ENCODE data around the gene FANCC. TPM values are rescaled to one million over a fixed set of nuclear protein-coding genes. Genes with fewer than 3 reads are reported as not detected.

The FANCC gene
- total RNA-seq, 1 donor = 5.4 TPM

GRCh38 chr9:95215336-95215898 lies 102.1 kb downstream of the FANCC start:
- no peaks in the 10 kb centered on the region for H3K27me3 ChIP-seq (ENCODE audit: insufficient read depth, low read length)
- peaks cover 3% of the 10 kb centered on the region for H4K20me1 ChIP-seq (ENCODE audit: insufficient read depth, low read length)
- TF ChIP-seq CTCF (IDR thresholded peaks at IDR 0.05; ENCODE audit: extremely low read depth, low read depth, low read length) = no peak
- no peaks in the 10 kb centered on the region for H3K9me3 ChIP-seq (ENCODE audit: low read depth, low read length)
- H3K4me3 ChIP-seq (ENCODE audit: insufficient read depth, low read length) = no peak overlapping the region
- no peak overlapping the region for H3K27ac ChIP-seq (ENCODE audit: low read depth, low read length)
- no peak for DNase-seq (ENCODE audit: insufficient read length, low spot score, missing footprints)
- H3K36me3 ChIP-seq (ENCODE audit: insufficient read depth, low read length) = no peaks in the 10 kb centered on the region
- H3K79me2 ChIP-seq (ENCODE audit: insufficient read depth, low read length) = no peaks in the 10 kb centered on the region
- no peak overlapping the region for H2AFZ ChIP-seq (ENCODE audit: low read length)
- peaks cover 3% of the 10 kb centered on the region for H3K4me1 ChIP-seq (ENCODE audit: insufficient read depth, low read length)
- H3K4me2 ChIP-seq (ENCODE audit: insufficient read depth, low read length) = no peak overlapping the region

DNA sequence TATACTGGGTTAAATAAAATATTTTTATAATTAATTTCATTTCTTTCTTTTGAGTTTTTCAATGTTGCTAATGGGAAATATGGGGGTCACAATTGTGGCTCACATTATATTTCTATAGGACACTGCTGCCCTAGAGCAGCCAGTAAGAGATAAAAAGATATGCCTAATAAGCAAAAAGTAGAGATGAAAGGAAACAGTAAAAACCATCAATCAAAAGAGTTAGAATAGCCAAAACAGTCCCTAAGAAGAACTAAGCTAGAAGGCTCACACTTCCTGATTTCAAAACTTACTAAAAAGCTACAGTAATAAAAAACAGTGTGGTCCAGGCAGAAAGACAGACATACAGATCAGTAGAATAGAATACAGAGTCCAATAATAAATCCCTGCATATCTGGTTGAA lies 104.4 kb downstream of the FANCC start:
- H2AFZ ChIP-seq (ENCODE audit: low read length) = no peak overlapping the region
- peaks cover 3% of the 10 kb centered on the region for H4K20me1 ChIP-seq (ENCODE audit: insufficient read depth, low read length)
- no peaks in the 10 kb centered on the region for H3K27me3 ChIP-seq (ENCODE audit: insufficient read depth, low read length)
- H3K4me1 ChIP-seq (ENCODE audit: insufficient read depth, low read length) = peaks cover 3% of the 10 kb centered on the region
- no peak overlapping the region for H3K4me2 ChIP-seq (ENCODE audit: insufficient read depth, low read length)
- no peaks in the 10 kb centered on the region for H3K9me3 ChIP-seq (ENCODE audit: low read depth, low read length)
- DNase-seq (ENCODE audit: insufficient read length, low spot score, missing footprints) = no peak
- no peak for TF ChIP-seq CTCF (IDR thresholded peaks at IDR 0.05; ENCODE audit: extremely low read depth, low read depth, low read length)
- no peaks in the 10 kb centered on the region for H3K36me3 ChIP-seq (ENCODE audit: insufficient read depth, low read length)
- H3K27ac ChIP-seq (ENCODE audit: low read depth, low read length) = no peak overlapping the region
- H3K4me3 ChIP-seq (ENCODE audit: insufficient read depth, low read length) = no peak overlapping the region
- no peaks in the 10 kb centered on the region for H3K79me2 ChIP-seq (ENCODE audit: insufficient read depth, low read length)

DNA sequence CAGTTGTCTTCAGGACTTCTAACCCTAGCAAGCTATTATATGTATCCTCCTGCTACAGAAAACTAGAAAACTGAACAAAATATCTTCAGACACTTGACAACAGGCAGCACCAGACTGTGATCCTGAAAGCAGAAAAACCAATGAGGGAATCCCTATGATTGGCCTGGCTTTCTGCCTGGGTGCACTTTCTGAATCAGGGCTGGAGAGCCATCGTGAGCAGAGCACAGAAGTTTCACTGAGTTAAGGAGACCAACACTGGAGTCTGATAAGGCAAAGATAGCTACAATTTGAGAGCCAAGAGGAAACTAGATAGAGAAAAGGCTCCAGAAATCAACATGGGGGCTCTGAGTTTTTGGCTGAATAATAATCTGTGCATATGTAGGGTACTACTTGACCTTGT lies 106.5 kb downstream of the FANCC start:
- DNase-seq (ENCODE audit: insufficient read length, low spot score, missing footprints) = no peak
- Histone ChIP-seq H3K4me2 (ENCODE audit: insufficient read depth, low read length) (no peak overlapping the region), H3K4me1 (ENCODE audit: insufficient read depth, low read length) (peaks cover 13% of the 10 kb centered on the region), H3K9me3 (ENCODE audit: low read depth, low read length) (no peaks in the 10 kb centered on the region), H2AFZ (ENCODE audit: low read length) (no peak overlapping the region), H3K27me3 (ENCODE audit: insufficient read depth, low read length) (no peaks in the 10 kb centered on the region), H3K36me3 (ENCODE audit: insufficient read depth, low read length) (no peaks in the 10 kb centered on the region), H3K4me3 (ENCODE audit: insufficient read depth, low read length) (no peak overlapping the region), H3K27ac (ENCODE audit: low read depth, low read length) (no peak overlapping the region), H3K79me2 (ENCODE audit: insufficient read depth, low read length) (no peaks in the 10 kb centered on the region), H4K20me1 (ENCODE audit: insufficient read depth, low read length) (peaks cover 3% of the 10 kb centered on the region)
- no peak for TF ChIP-seq CTCF (IDR thresholded peaks at IDR 0.05; ENCODE audit: extremely low read depth, low read depth, low read length)

GRCh38 chr9:95207403-95207802 lies 110.1 kb downstream of the FANCC start:
- Histone ChIP-seq H3K9me3 (ENCODE audit: low read depth, low read length) (no peaks in the 10 kb centered on the region), H3K36me3 (ENCODE audit: insufficient read depth, low read length) (no peaks in the 10 kb centered on the region), H4K20me1 (ENCODE audit: insufficient read depth, low read length) (peaks cover 3% of the 10 kb centered on the region), H3K27ac (ENCODE audit: low read depth, low read length) (no peak overlapping the region), H3K4me2 (ENCODE audit: insufficient read depth, low read length) (no peak overlapping the region), H3K4me3 (ENCODE audit: insufficient read depth, low read length) (no peak overlapping the region), H2AFZ (ENCODE audit: low read length) (no peak overlapping the region), H3K79me2 (ENCODE audit: insufficient read depth, low read length) (no peaks in the 10 kb centered on the region), H3K4me1 (ENCODE audit: insufficient read depth, low read length) (peaks cover 15% of the 10 kb centered on the region), H3K27me3 (ENCODE audit: insufficient read depth, low read length) (no peaks in the 10 kb centered on the region)
- DNase-seq (ENCODE audit: insufficient read length, low spot score, missing footprints) = no peak
- no peak for TF ChIP-seq CTCF (IDR thresholded peaks at IDR 0.05; ENCODE audit: extremely low read depth, low read depth, low read length)

Data from osteoblast (primary cell).